SK-N-MC (cell line): Measurements from ENCODE around the gene BRIP1.

Experiments
- EZH2 ChIP-seq: fragments of 200-600 bp; sonication (generic); IDR thresholded peaks from one replicate; pipeline ENCODE4 v1.6.1; 2017; ENCODE audit warnings: antibody characterized with exemption
- FOXP2 ChIP-seq: optimal IDR thresholded peaks from 2 replicates; pipeline ENCODE3; 2011; ENCODE audit warnings: mild to moderate bottlenecking, moderate library complexity; ENCODE audit not compliant: insufficient read depth; ENCODE audit errors: extremely low read length, control extremely low read depth
- POLR2AphosphoS5 ChIP-seq: IDR thresholded peaks from 2 replicates; pipeline ENCODE4 v1.6.1; 2012; ENCODE audit warnings: mild to moderate bottlenecking, low read depth, low read length, borderline replicate concordance

GRCh38 chr17:61728297-61728836 is 135.0 kb downstream of the BRIP1 start:
- no peak for TF ChIP-seq POLR2AphosphoS5
- no peak for TF ChIP-seq EZH2
- no peak for TF ChIP-seq FOXP2
